Left lobe of liver (tissue), 2 donors: ENCODE measurements around the gene PKLR. TPM values are rescaled to one million over a fixed set of nuclear protein-coding genes. Genes with fewer than 3 reads are reported as not detected.

Experiments used
- ATAC-seq: fragments of 200-7000 bp; cut with Tn5 transposase; one replicate; pipeline ENCODE4 v1.9.1; 2020; ENCODE audit warnings: mild to moderate bottlenecking, moderate library complexity
- DNase-seq: peaks from one replicate; pipeline ENCODE4 v3.0.0-alpha.2; 2020; ENCODE audit warnings: low spot score
- total RNA-seq: library from RNA; stranded (reverse); gene quantifications from one replicate; pipeline ENCODE4 v1.2.1, GENCODE V29; 2021
- donor health status: DM: no; HTN: no; CAD: no; lungs with moderate emphysema.
- donor health status: DM: no; HTN: yes; CAD: no.

Gene PKLR
- total RNA-seq, 1 donor from 2014 or later: 109 TPM

GRCh38 chr1:155286544-155286943, 14.7 kb downstream of the PKLR start:
- ATAC-seq: peak; percentile 69
- DNase-seq: no peak

GRCh38 chr1:155285631-155286044, 15.6 kb downstream of the PKLR start:
- ATAC-seq: peak; percentile 8
- no peak for DNase-seq

- ATAC-seq: no peak
- no peak for DNase-seq
Measured at GRCh38 chr1:155285063-155285462, 16.2 kb downstream of the PKLR start.

- ATAC-seq (no peak), DNase-seq (no peak)
Measured at GRCh38 chr1:155284476-155284875, 16.8 kb downstream of the PKLR start.

GRCh38 chr1:155282488-155283091, 18.6 kb downstream of the PKLR start:
- ATAC-seq (no peak), DNase-seq (no peak)

- DNase-seq: no peak
- ATAC-seq: no peak
Measured at GRCh38 chr1:155279268-155279667, 22.0 kb downstream of the PKLR start.

- DNase-seq: no peak
- no peak for ATAC-seq
Measured at GRCh38 chr1:155278689-155279160, 22.5 kb downstream of the PKLR start.

GRCh38 chr1:155277902-155278688, 23.1 kb downstream of the PKLR start:
- peak; percentile 7 for ATAC-seq
- DNase-seq: no peak

- peak; percentile 98 for DNase-seq
- ATAC-seq: peak; percentile 86
Measured at GRCh38 chr1:155277070-155277901, 24.0 kb downstream of the PKLR start, which contains the start of gene HCN3. Gene HCN3 (plus strand): TSS chr1:155277463. CDS start chr1:155277591, 128 bp downstream.

- DNase-seq (peak; percentile 97), ATAC-seq (peak; percentile 82)
Measured at GRCh38 chr1:155273343-155274245, 27.6 kb downstream of the PKLR start, which contains the start of gene CLK2. Gene CLK2 (minus strand): TSS chr1:155273504. CDS start chr1:155270977, 2,527 bp downstream.

GRCh38 chr1:155272466-155273342, 28.5 kb downstream of the PKLR start:
- DNase-seq (no peak), ATAC-seq (peak; percentile 33)

GRCh38 chr1:155269381-155269780, 31.9 kb downstream of the PKLR start:
- DNase-seq: no peak

GRCh38 chr1:155268630-155269029, 32.6 kb downstream of the PKLR start:
- DNase-seq (no peak), ATAC-seq (no peak)

More at GRCh38 chr1:155269381-155269780, 31.9 kb downstream of the PKLR start:
- ATAC-seq: no peak

- no peak for ATAC-seq
Measured at GRCh38 chr1:155267373-155267772, 33.9 kb downstream of the PKLR start.

GRCh38 chr1:155266553-155266952, 34.7 kb downstream of the PKLR start:
- no peak for ATAC-seq
- no peak for DNase-seq

More at GRCh38 chr1:155267373-155267772, 33.9 kb downstream of the PKLR start:
- no peak for DNase-seq

GRCh38 chr1:155263067-155263466, 38.2 kb downstream of the PKLR start:
- ATAC-seq: no peak
- DNase-seq: no peak

GRCh38 chr1:155261852-155262673, 39.2 kb downstream of the PKLR start, which contains the start of gene SCAMP3:
Gene SCAMP3 (minus strand): TSS chr1:155262360. CDS start chr1:155262151, 209 bp downstream.
- ATAC-seq (peak; percentile 96), DNase-seq (peak; percentile 97)

GRCh38 chr1:155261493-155261851, 39.8 kb downstream of the PKLR start:
- DNase-seq: no peak
- ATAC-seq: no peak
